SK-N-MC (cell line): ENCODE results near the gene DSE.

Source experiments
- EZH2 ChIP-seq: fragments of 200-600 bp; sonication (generic); IDR thresholded peaks from one replicate; pipeline ENCODE4 v1.6.1; 2017; ENCODE audit warnings: antibody characterized with exemption
- FOXP2 ChIP-seq: optimal IDR thresholded peaks from 2 replicates; pipeline ENCODE3; 2011; ENCODE audit warnings: mild to moderate bottlenecking, moderate library complexity; ENCODE audit not compliant: insufficient read depth; ENCODE audit errors: extremely low read length, control extremely low read depth
- POLR2AphosphoS5 ChIP-seq: IDR thresholded peaks from 2 replicates; pipeline ENCODE4 v1.6.1; 2012; ENCODE audit warnings: mild to moderate bottlenecking, low read depth, low read length, borderline replicate concordance

- TF ChIP-seq EZH2 = no peak
- no peak for TF ChIP-seq POLR2AphosphoS5
- TF ChIP-seq FOXP2 = no peak
Measured at GRCh38 chr6:116405138-116405537, 34.4 kb downstream of the DSE start.
